ENCODE measurements around the gene MS4A6A.
"Not testable (repeated sequence)": the region's sequence is repeated elsewhere in the genome, so short reads cannot be mapped to it uniquely, and the experiment has no call there.

Gene MS4A6A

DNA sequence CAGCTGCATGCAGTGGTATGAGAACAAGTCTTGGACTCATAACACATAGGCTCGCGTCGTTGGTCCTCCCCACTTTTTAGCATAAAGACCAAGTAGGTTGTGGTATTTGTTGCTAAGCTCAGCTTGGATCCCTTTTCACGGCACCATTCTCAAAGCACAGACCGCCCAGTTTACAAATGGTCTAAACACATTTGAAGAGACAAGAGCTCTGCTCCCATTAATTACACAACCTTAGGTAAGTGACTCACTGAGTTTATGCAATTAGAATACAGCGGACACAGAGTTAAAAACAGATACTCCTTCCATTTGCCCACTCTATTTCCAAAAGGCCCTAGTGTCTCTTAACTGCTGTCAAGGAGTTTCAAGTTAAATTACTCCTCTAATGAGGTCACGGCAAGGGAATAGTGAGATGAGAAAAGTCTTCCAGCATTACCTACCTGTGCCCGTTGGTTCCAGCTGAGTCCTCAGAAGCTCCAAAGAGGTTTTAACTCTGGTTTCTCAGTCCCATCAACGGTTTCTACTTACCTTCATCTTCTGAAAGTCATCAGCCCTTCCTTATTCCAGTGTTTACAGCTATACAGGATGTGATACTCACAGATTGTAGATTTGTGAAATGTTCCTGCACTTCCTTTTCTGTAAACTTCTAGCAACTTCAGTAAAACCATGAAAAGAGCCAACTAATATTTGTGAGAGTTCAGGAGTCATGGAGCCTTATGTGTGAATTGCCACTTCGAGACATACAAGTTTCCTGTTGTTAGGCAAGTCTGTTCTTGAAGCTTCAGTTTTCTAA, at the start of gene MS4A6A:
TSS of gene MS4A6A (minus strand) at position 543 of the 790 bp plus-strand sequence. CDS start 1,356 bp downstream, outside the sequence.
- no peak for DNase-seq

DNA sequence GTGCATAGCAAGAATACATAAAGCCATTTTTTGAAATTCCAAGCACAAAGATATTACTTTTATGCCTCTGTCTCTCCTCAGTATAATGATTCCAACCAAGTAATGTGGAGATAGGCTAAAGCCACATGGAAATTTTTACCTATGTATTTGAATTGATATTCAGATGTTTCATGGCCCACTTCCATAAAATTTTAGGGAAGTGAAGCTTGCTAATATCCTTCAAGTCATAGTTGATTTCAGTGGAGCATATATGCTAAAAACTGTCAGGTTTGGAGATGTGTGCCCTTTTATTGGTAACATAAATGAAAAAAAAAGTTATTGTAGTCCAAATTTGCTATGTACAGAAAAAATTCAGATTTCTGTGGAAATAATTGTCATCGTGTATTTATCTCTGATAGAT, 47.8 kb upstream of the MS4A6A start:
- no peak for DNase-seq

DNA sequence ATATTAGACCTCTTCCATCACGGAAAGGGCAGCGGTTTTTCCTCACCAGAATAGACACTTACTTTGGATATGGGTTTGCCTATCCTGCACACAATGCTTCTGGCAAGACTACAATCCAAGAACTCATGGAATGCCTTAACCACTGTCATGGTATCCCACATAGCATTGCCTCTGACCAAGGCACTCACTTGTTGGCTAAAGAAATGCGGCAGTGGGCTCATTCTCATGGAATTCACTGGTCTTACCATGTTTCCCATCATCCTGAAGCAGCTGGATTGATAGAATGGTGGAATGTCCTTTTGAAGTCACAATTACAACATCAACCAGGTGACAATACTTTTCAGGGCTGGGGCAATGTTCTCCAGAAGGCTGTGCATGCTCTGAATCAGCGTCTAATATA, 39.3 kb upstream of the MS4A6A start:
- no peak for DNase-seq

- DNase-seq = no peak
Measured at GRCh38 chr11:60221692-60222091, 38.8 kb upstream of the MS4A6A start.

DNA sequence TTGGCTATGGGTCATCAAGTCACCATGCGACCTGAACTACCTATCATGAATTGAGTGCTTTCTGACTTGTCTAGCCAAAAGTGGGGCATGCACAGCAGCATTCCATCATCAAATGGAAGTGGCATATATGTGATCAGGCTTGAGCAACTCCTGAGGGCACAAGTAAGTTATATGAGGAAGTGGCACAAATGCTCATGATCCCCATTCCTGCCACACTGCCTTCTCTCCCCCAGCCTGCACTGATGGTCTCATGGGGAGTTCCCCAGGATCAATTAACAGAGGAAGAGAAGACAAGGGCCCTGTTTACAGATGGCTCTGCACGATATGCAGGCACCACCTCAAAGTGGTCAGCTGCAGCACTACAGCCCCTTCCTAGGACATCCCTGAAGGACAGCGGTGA, 38.3 kb upstream of the MS4A6A start:
- no peak for DNase-seq

DNA sequence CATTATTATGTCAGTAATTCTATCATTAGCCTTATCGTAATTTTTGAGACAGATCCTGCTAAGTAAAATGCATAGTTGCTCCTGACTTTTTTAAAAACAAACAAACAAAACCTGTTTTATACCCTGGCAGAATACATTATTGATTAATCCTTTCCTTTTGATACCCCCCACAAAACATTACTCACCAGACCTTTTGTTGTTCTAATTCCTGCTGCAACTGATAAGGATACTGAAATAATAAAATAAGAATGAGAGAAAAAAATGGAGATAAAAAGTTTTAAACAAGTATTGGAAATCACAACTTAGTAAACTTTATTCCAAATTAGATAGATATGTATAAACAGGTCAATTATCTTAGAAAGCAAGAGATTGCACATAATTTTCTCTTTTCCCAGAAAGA, 31.5 kb upstream of the MS4A6A start:
- no peak for DNase-seq

DNA sequence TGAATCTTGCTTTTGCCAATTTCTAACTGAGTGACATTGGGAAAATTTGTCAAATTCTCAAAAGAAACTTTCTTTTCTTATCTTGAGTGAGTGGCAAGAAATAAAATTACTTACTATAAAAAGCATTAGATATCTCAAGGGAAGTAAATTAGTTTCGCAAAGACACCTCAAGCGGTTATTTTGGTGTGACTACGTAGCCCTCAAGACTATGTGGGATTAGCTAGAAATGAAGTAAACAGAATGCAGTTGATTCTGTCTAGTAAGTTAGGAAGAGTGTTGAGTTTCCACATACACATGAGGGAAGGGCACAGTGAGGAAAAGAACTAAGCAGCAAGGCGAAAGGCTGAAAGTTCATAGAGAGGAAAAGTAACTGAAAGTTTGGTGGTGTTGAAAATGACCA, 28.3 kb upstream of the MS4A6A start:
- no peak for DNase-seq

GRCh38 chr11:60209977-60210376, 27.1 kb upstream of the MS4A6A start:
- no peak for DNase-seq

- no peak for DNase-seq
Measured at GRCh38 chr11:60208951-60209350, 26.1 kb upstream of the MS4A6A start.

- no peak for DNase-seq
Measured at GRCh38 chr11:60208146-60208895, 25.4 kb upstream of the MS4A6A start.

- DNase-seq = no peak
Measured at GRCh38 chr11:60206616-60207015, 23.7 kb upstream of the MS4A6A start.

DNA sequence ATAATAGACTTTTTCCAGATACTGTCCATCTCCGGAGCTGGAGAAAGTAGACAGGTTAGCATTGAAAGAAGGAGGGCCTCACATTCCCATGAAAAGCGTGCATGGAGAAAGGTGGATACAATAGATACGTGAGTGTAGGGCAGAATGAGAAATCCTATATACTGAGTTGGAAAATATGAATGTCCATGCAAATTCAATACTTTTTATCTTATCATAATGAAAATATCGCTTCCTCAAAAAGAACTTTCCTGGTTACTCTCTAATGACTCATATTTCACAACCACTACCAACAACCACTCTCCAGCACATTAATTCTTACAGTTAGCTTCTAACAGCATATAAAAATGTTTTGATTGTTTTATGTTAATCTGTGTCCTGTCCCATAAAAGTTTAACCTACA, 22.0 kb upstream of the MS4A6A start:
- DNase-seq = no peak

DNA sequence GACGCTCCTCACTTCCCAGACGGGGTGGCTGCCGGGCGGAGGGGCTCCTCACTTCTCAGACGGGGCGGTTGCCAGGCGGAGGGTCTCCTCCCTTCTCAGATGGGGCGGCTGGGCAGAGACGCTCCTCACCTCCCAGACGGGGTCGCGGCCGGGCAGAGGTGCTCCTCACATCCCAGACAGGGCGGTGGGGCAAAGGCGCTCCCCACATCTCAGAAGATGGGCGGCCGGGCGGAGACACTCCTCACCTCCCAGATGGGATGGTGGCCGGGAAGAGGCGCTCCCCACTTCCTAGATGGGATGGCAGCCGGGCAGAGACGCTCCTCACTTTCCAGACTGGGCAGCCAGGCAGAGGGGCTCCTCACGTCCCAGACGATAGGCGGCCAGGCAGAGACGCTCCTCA, 18.5 kb upstream of the MS4A6A start:
- not testable (repeated sequence) for DNase-seq

DNA sequence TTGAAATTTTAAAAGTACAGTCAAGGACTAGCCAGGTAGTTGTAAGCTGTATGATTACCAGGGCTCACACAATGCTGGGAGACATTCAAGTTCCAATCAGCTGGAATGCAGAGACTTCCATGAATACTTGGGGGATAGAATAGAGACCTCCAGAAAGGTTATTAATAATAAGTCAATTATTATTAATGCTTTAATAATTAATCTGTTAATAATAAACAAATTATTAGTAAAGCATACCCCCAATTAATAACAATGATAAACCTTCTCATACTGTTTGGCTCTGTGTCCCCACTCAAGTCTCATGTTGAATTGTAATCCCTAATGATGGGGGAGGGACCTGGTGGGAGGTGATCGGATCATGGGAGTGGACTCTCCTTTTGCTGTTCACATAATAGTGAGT, 14.6 kb upstream of the MS4A6A start:
- no peak for DNase-seq

- DNase-seq = no peak
Measured at GRCh38 chr11:60195923-60196368, 13.1 kb upstream of the MS4A6A start.

GRCh38 chr11:60194511-60194910, 11.6 kb upstream of the MS4A6A start:
- no peak for DNase-seq

DNA sequence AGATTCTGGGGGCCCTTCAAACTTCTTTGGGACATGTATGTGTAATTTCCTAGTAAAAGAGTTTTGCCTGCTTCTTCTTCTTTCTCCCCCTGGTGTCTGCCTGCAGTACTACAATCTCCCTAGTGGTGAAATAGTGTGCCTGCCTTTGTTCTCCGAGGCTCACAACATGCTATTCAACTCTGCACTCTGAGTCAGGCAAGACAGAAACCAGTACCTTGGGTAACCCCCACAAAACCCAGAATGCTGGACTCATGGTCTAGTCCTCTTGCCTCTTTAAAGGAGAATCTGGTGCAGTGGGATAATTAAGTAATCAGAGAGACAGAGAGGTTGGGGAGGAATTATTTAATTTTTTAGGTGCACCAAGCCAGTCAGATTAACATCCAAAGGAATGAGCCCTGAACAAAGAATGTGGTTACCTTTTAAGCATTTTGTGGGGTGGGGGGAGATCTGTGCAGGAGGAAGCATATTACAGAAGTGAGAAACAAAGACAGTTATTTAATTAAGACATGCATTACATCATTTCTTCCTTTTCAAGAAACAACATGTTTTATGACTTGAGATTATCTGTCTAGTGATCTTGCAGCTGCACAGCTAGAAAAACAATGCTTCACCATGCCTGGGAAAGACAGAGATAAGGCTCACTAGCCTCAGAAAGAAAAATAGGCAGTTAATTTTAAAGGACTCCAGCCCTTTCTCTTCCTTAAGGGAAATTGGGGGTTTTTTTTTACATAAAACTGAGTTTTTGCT, 11.0 kb upstream of the MS4A6A start:
- peak; percentile 59 for DNase-seq

DNA sequence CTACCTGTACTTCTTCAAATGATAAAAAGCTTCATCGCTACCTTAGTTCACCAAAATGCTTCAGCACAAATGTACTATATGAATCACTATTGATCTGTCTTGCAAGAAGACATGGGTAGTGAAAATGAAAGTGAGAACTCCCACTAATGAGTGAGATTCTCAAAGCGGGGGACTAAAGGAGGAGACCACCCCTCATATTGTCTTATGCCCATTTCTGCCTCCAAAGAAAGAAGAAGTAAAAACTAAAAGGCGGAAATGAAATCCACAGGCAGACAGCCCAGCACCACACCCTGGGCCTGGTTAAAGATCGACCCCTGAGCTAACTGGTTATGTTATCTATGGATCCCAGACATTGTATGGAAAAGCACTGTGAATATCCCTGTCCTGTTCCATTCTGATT, 9.7 kb upstream of the MS4A6A start:
- not testable (repeated sequence) for DNase-seq

DNA sequence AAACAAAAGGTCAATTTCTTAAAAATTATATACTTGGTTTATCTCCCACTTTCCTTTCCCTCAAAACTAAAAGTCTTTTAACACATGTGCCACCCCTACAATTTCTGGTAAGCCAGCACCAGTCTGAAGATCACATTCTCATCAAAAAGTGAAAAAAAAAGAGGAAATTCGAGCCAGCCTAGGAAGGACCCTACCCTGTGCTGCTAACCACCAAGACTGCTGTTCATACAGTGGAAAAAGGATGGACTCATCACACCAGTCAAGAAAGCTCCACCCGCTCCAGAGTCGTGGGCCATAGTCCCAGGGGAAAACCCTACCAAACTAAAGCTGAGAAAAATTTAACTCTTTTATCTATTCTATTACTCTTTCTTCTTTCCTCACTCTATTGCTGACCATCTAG, 5.6 kb upstream of the MS4A6A start:
- DNase-seq = not testable (repeated sequence)

DNA sequence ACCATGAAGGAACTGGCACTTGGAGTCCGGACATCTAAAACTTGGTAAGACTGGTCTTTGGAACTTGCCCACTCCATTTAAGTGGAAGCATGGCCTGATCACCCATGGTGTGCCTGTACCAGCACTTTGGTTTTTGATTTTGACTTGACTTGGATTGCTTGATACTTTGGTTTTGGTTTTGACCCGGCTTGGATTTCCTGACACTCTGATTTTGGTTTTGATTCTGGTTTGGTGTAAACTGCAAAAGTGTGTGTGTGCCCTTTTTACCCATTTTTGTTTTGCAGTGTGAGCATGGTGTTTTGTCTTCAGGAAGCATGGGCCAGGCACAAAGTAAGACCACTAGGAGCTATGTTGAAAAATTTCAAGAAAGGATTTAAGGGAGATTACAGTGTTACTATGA, 3.2 kb upstream of the MS4A6A start:
- not testable (repeated sequence) for DNase-seq

DNA sequence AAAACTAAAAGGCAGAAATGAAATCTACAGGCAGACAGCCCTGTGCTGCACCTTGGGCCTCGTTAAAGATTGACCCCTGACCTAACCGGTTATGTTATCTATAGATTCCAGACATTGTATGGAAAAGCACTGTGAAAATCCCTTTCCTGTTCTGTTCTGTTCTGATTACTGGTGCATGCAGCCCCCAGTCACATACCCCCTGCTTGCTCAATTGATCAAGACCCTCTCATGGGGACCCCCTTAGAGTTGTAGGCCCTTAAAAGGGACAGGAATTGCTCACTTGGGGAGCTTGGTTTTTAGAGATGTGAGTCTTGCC, 2.6 kb upstream of the MS4A6A start:
- not testable (repeated sequence) for DNase-seq

DNA sequence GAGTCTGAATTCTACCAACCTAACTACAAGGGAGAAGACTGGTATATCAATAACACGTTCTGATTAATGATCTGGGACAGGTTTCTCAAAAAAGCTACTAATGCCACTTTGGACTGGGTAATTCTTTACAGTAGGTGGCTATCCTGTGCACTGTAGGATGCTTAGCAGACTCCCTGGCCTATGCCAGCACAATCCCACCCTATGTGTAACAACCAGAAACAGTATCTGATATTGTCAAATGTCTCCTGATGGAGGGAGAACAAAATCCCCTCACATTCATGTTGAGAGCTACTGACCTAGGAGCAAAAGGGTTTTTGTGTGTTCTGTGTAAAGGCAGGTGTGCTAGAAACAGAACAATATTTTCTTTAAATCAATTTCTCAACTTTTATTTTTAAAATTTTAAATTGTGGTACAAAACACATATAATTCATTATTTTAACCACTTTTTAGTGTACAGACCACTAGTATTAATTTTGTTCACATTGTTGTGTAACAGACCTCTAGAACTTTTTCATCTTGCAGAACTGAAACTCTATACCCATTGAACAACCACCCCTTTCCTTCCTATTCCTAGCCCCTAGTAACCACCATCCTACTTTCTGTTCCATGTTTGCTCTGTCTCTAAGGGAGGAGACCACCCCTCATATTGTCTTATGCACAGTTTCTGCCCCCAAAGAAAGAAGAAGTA, 2.1 kb upstream of the MS4A6A start:
- no peak for DNase-seq

- no peak for DNase-seq
Measured at GRCh38 chr11:60183591-60184205, 815 bp upstream of the MS4A6A start.

Data from activated naive CD4-positive, alpha-beta T cell treated with anti-CD3 and anti-CD28 coated beads, Interleukin-2, amount 50 U/mL, for 16 hours (primary cell).